OCI-LY7 (cell line): ENCODE results near the gene ARAF. TPM values are rescaled to one million over a fixed set of nuclear protein-coding genes. Genes with fewer than 3 reads are reported as not detected.

Experiments
- BruUV-seq: library from RNA; stranded (reverse); fragments of 400-500 nt; replicated peaks from 2 replicates; lab custom pipeline; 2021; lab: Mats Ljungman, UMichigan
- CTCF ChIA-PET: fragments of 300-600 bp; sonication (Branson Sonifier 250); formaldehyde crosslinking; loops from one replicate; lab custom pipeline; 2022; ENCODE audit warnings: antibody characterized with exemption; ENCODE audit not compliant: unreplicated experiment; lab: Charles Lee
- POLR2A ChIA-PET: fragments of 300-600 bp; sonication (Branson Sonifier 250); formaldehyde crosslinking; loops from one replicate; lab custom pipeline; 2022; ENCODE audit warnings: antibody characterized with exemption; lab: Charles Lee
- DNase-seq: peaks from one replicate; pipeline ENCODE4 v3.0.0-alpha.2; 2015; ENCODE audit warnings: low spot score
- H2AFZ ChIP-seq: fragments of 200-600 bp; sonication (generic), shearing (Covaris generic); 2 replicates; pipeline ENCODE4 v1.6.1; 2014; ENCODE audit warnings: mild to moderate bottlenecking, antibody characterized with exemption, low read length, moderate library complexity
- H3K27ac ChIP-seq: fragments of 200-600 bp; sonication (generic); 2 replicates; pipeline ENCODE4 v1.5.1; 2014; ENCODE audit warnings: mixed run types, low read depth, mild to moderate bottlenecking, moderate library complexity, low read length, inconsistent platforms; ENCODE audit not compliant: poor library complexity, severe bottlenecking
- H3K36me3 ChIP-seq: fragments of 200-600 bp; sonication (generic); 2 replicates; pipeline ENCODE4 v1.6.1; 2014; ENCODE audit warnings: mild to moderate bottlenecking, antibody characterized with exemption, low read length, moderate library complexity, mixed read lengths; ENCODE audit not compliant: insufficient read depth
- H3K4me1 ChIP-seq: fragments of 200-600 bp; sonication (generic); 2 replicates; pipeline ENCODE4 v1.5.1; 2014; ENCODE audit warnings: mild to moderate bottlenecking, low read length; ENCODE audit not compliant: insufficient read depth, poor library complexity, severe bottlenecking
- H3K4me2 ChIP-seq: fragments of 200-600 bp; sonication (generic); 2 replicates; pipeline ENCODE4 v1.6.1; 2014; ENCODE audit warnings: mild to moderate bottlenecking, low read length
- H3K4me3 ChIP-seq: fragments of 200-600 bp; sonication (generic); 2 replicates; pipeline ENCODE4 v1.5.1; 2014; ENCODE audit warnings: mild to moderate bottlenecking, low read depth, low read length; ENCODE audit not compliant: poor library complexity, severe bottlenecking
- H3K79me2 ChIP-seq: fragments of 200-600 bp; sonication (generic); 2 replicates; pipeline ENCODE4 v1.6.1; 2016; ENCODE audit warnings: low read depth, mild to moderate bottlenecking, low read length, moderate library complexity, mixed read lengths; ENCODE audit not compliant: insufficient read depth
- H3K9me2 ChIP-seq: fragments of 200-600 bp; sonication (generic); 2 replicates; pipeline ENCODE4 v1.6.1; 2016; ENCODE audit warnings: mild to moderate bottlenecking, low read length, mixed read lengths; ENCODE audit not compliant: insufficient read depth
- H3K9me3 ChIP-seq: fragments of 200-600 bp; sonication (generic); 2 replicates; pipeline ENCODE4 v1.6.1; 2014; ENCODE audit warnings: mild to moderate bottlenecking, mixed run types, low read length, mixed read lengths
- H4K20me1 ChIP-seq: fragments of 200-600 bp; sonication (generic); 2 replicates; pipeline ENCODE4 v1.6.1; 2014; ENCODE audit warnings: mild to moderate bottlenecking, antibody characterized with exemption, low read length, moderate library complexity, mixed read lengths; ENCODE audit not compliant: insufficient read depth
- CTCF ChIP-seq: fragments of 200-600 bp; sonication (generic); conservative IDR thresholded peaks from 2 replicates; pipeline ENCODE4 v1.5.1; 2014; ENCODE audit warnings: mild to moderate bottlenecking, antibody characterized with exemption, low read length, moderate library complexity, mixed read lengths
- EZH2phosphoT487 ChIP-seq: fragments of 200-600 bp; sonication (generic); IDR thresholded peaks from 2 replicates; pipeline ENCODE4 v1.6.1; 2018; ENCODE audit warnings: low read depth, borderline replicate concordance, mild to moderate bottlenecking, mixed run types, antibody characterized with exemption, low read length, moderate library complexity, mixed read lengths
- intact Hi-C: fragments of 100-400 bp; cut with micrococcal nuclease; formaldehyde crosslinking; loops from one replicate; pipeline ENCODE4 v1.10.0; 2022; ENCODE audit not compliant: unreplicated experiment
- total RNA-seq, 2 experiments: library from RNA; depleted of rRNA in 1 of 2; stranded (reverse); fragments of >200 nt in 1 of 2; shearing (Covaris generic) in 1 of 2; gene quantifications; 2 replicates each; pipeline ENCODE4 v1.2.3, GENCODE V29; 2014 to 2022

The ARAF gene
- total RNA-seq, 2 experiments from 2014 or later: 28.9 to 52.4 TPM

GRCh38 chrX:47572773-47573340 is 11.9 kb downstream of the ARAF start:
- H2AFZ ChIP-seq: no peak overlapping the region
- no peak overlapping the region for H3K4me2 ChIP-seq
- no peak overlapping the region for H3K4me3 ChIP-seq
- H3K9me3 ChIP-seq: no peaks in the 10 kb centered on the region
- H3K79me2 ChIP-seq: no peaks in the 10 kb centered on the region
- no peaks in the 10 kb centered on the region for H3K9me2 ChIP-seq
- peaks cover 33% of the 10 kb centered on the region for H3K36me3 ChIP-seq
- CTCF ChIA-PET: no interaction called here
- no peak for DNase-seq
- no peaks in the 10 kb centered on the region for H4K20me1 ChIP-seq
- POLR2A ChIA-PET: no interaction called here
- no TSS peak for BruUV-seq
- TF ChIP-seq CTCF (no peak), EZH2phosphoT487 (no peak)
- H3K27ac ChIP-seq: no peak overlapping the region
- no peaks in the 10 kb centered on the region for H3K4me1 ChIP-seq
- intact Hi-C loops: no loop called here

GRCh38 chrX:47573341-47574075 is 12.5 kb downstream of the ARAF start:
- Histone ChIP-seq H4K20me1 (no peaks in the 10 kb centered on the region), H3K9me3 (no peaks in the 10 kb centered on the region), H3K4me2 (no peak overlapping the region), H3K4me3 (no peak overlapping the region), H3K79me2 (no peaks in the 10 kb centered on the region), H3K9me2 (no peaks in the 10 kb centered on the region), H3K36me3 (peaks cover 27% of the 10 kb centered on the region), H3K27ac (no peak overlapping the region), H3K4me1 (no peaks in the 10 kb centered on the region), H2AFZ (no peak overlapping the region)
- intact Hi-C loops: no loop called here
- DNase-seq: no peak
- POLR2A ChIA-PET: no interaction called here
- CTCF ChIA-PET: interaction anchor here (0.5 kb wide), 1 partner anchor 9 kb away, joined by 4 read pairs; no protein-coding TSS in a partner anchor
- TF ChIP-seq EZH2phosphoT487 (no peak), CTCF (no peak)
- no TSS peak for BruUV-seq

GRCh38 chrX:47574076-47574546 is 13.1 kb downstream of the ARAF start:
- Histone ChIP-seq H3K79me2 (no peaks in the 10 kb centered on the region), H3K27ac (no peak overlapping the region), H4K20me1 (no peaks in the 10 kb centered on the region), H3K36me3 (peaks cover 21% of the 10 kb centered on the region), H3K4me1 (no peaks in the 10 kb centered on the region), H2AFZ (no peak overlapping the region), H3K4me3 (no peak overlapping the region), H3K4me2 (no peak overlapping the region), H3K9me3 (no peaks in the 10 kb centered on the region), H3K9me2 (no peaks in the 10 kb centered on the region)
- no TSS peak for BruUV-seq
- CTCF ChIA-PET: interaction anchor here (0.5 kb wide), 1 partner anchor 9 kb away, joined by 4 read pairs; no protein-coding TSS in a partner anchor
- no peak for DNase-seq
- TF ChIP-seq CTCF (no peak), EZH2phosphoT487 (no peak)
- POLR2A ChIA-PET: no interaction called here
- intact Hi-C loops: no loop called here
